Measurements from ENCODE around the gene MYO5C.
A peak's percentile ranks its signal among the peaks of the same experiment; 100 is the strongest.

The MYO5C gene

GRCh38 chr15:52276256-52276770 is 19.3 kb downstream of the MYO5C start:
- DNase-seq = no peak

- no peak for DNase-seq
Observed at GRCh38 chr15:52263563-52264282, 31.9 kb downstream of the MYO5C start.

- DNase-seq = no peak
Observed at GRCh38 chr15:52262364-52262763, 33.2 kb downstream of the MYO5C start.

GRCh38 chr15:52261498-52262242 is 33.9 kb downstream of the MYO5C start:
- DNase-seq = peak; percentile 63

- DNase-seq = no peak
Observed at GRCh38 chr15:52261026-52261425, 34.6 kb downstream of the MYO5C start.

GRCh38 chr15:52259503-52259902 is 36.1 kb downstream of the MYO5C start:
- DNase-seq = no peak

GRCh38 chr15:52258461-52258860 is 37.1 kb downstream of the MYO5C start:
- no peak for DNase-seq

GRCh38 chr15:52257734-52258062 is 37.9 kb downstream of the MYO5C start:
- DNase-seq = no peak

- DNase-seq = no peak
Observed at GRCh38 chr15:52256930-52257733, 38.5 kb downstream of the MYO5C start.

- peak; percentile 85 for DNase-seq
Observed at GRCh38 chr15:52256366-52256765, 39.2 kb downstream of the MYO5C start.

GRCh38 chr15:52255935-52256334 is 39.7 kb downstream of the MYO5C start:
- DNase-seq = no peak

- no peak for DNase-seq
Observed at GRCh38 chr15:52255008-52255407, 40.6 kb downstream of the MYO5C start.

GRCh38 chr15:52254391-52254790 is 41.2 kb downstream of the MYO5C start:
- no peak for DNase-seq

GRCh38 chr15:52252781-52253180 is 42.8 kb downstream of the MYO5C start:
- no peak for DNase-seq

- DNase-seq = no peak
Observed at GRCh38 chr15:52251144-52251860, 44.3 kb downstream of the MYO5C start.

- DNase-seq = no peak
Observed at GRCh38 chr15:52247461-52247860, 48.1 kb downstream of the MYO5C start.

GRCh38 chr15:52246686-52247431 is 48.7 kb downstream of the MYO5C start:
- DNase-seq = no peak

- no peak for DNase-seq
Observed at GRCh38 chr15:52243697-52244555, 51.7 kb downstream of the MYO5C start.

GRCh38 chr15:52243286-52243685 is 52.3 kb downstream of the MYO5C start:
- no peak for DNase-seq

- no peak for DNase-seq
Observed at GRCh38 chr15:52241489-52241888, 54.1 kb downstream of the MYO5C start.

GRCh38 chr15:52240166-52240565 is 55.4 kb downstream of the MYO5C start:
- no peak for DNase-seq

Data from CD4-positive, alpha-beta T cell treated with Interleukin-12 subunit alpha and Interleukin-12 subunit beta, for 1 hour (primary cell).